GM12874 (cell line): Measurements from ENCODE around the gene GRIN2A.

Source experiments
- CTCF ChIP-seq: IDR thresholded peaks from 2 replicates; pipeline ENCODE4 v1.5.1; 2011; ENCODE audit warnings: low read depth, mild to moderate bottlenecking, control low read depth, low read length, moderate library complexity; ENCODE audit not compliant: insufficient read depth

Gene GRIN2A

GRCh38 chr16:9846362-9847099 is 335.7 kb downstream of the GRIN2A start:
- no peak for TF ChIP-seq CTCF

- TF ChIP-seq CTCF: no peak
Measured at GRCh38 chr16:9845661-9846361, 336.4 kb downstream of the GRIN2A start.

GRCh38 chr16:9844361-9844760 is 337.9 kb downstream of the GRIN2A start:
- TF ChIP-seq CTCF: no peak

DNA sequence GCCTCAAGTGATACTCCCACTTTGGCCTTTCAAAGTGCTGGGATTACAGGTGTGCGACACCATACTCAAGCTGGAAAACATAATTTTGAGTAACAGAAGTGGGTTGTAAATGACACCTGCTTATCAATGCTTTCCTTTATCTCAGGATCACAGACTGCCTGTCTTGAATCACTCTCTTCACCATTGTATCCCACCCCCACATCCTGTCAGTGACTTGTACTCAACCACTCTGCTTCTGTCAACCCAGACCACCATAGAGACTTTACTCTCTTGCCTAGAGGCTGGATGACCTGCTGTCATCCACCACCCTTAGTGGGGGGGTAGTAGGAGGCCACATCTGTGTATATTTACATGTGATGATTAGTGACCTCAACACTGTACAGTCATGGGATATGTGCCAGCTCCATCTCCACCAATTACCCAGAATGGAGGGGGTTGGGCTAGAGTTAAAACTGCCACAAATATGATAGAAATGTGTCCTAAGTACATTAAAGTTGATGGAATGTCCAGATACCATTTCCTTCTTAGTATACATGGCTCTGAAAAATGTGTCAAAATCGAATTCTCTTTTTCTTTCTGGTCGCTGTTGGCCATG is 338.7 kb downstream of the GRIN2A start:
- TF ChIP-seq CTCF: no peak

GRCh38 chr16:9840761-9841665 is 341.2 kb downstream of the GRIN2A start:
- no peak for TF ChIP-seq CTCF

GRCh38 chr16:9837481-9837880 is 344.7 kb downstream of the GRIN2A start:
- no peak for TF ChIP-seq CTCF

GRCh38 chr16:9836118-9836736 is 346.0 kb downstream of the GRIN2A start:
- TF ChIP-seq CTCF: no peak
